CMK (cell line): ENCODE data around the gene EPHX1.
"Not testable (repeated sequence)": the region's sequence is repeated elsewhere in the genome, so short reads cannot be mapped to it uniquely, and the experiment has no call there.

Experiments
- DNase-seq: peaks from one replicate; pipeline ENCODE4 v3.0.0-alpha.2; 2010; ENCODE audit warnings: low read depth

EPHX1 gene

GRCh38 chr1:225809842-225810578 is at the start of gene EPHX1:
Gene EPHX1 (plus strand): TSS chr1:225810124. CDS start chr1:225828730, 18,606 bp downstream.
- DNase-seq: peak; percentile 31

GRCh38 chr1:225760531-225760930 is 49.4 kb upstream of the EPHX1 start:
- DNase-seq: no peak

- DNase-seq: not testable (repeated sequence)
These were observed 48.5 kb upstream of the EPHX1 start for GRCh38 chr1:225761395-225761794.

- DNase-seq: no peak
These were observed 47.9 kb upstream of the EPHX1 start for GRCh38 chr1:225762002-225762441.

- no peak for DNase-seq
These were observed 47.5 kb upstream of the EPHX1 start for GRCh38 chr1:225762444-225762843.

GRCh38 chr1:225763716-225764548 is 46.0 kb upstream of the EPHX1 start:
- no peak for DNase-seq

GRCh38 chr1:225765982-225766674 is 43.8 kb upstream of the EPHX1 start:
- no peak for DNase-seq

GRCh38 chr1:225766967-225767633 is 42.8 kb upstream of the EPHX1 start:
- DNase-seq: no peak

GRCh38 chr1:225767634-225768540 is 42.0 kb upstream of the EPHX1 start:
- no peak for DNase-seq

- no peak for DNase-seq
These were observed 41.1 kb upstream of the EPHX1 start for GRCh38 chr1:225768662-225769426.

- no peak for DNase-seq
These were observed 40.2 kb upstream of the EPHX1 start for GRCh38 chr1:225769687-225770086.

- no peak for DNase-seq
These were observed 39.2 kb upstream of the EPHX1 start for GRCh38 chr1:225770561-225771248.

- no peak for DNase-seq
These were observed 38.1 kb upstream of the EPHX1 start for GRCh38 chr1:225771661-225772322.

- DNase-seq: peak; percentile 40
These were observed 37.6 kb upstream of the EPHX1 start for GRCh38 chr1:225772323-225772768.

GRCh38 chr1:225772848-225773247 is 37.1 kb upstream of the EPHX1 start:
- DNase-seq: no peak

- DNase-seq: no peak
These were observed 35.4 kb upstream of the EPHX1 start for GRCh38 chr1:225774281-225775147.

- no peak for DNase-seq
These were observed 33.6 kb upstream of the EPHX1 start for GRCh38 chr1:225776294-225776693.

- peak; percentile 32 for DNase-seq
These were observed 32.8 kb upstream of the EPHX1 start for GRCh38 chr1:225777058-225777582.
